ENCODE data around the gene PHKB. TPM values are rescaled to one million over a fixed set of nuclear protein-coding genes. Genes with fewer than 3 reads are reported as not detected.

The PHKB gene
- total RNA-seq, 1 donor from 2014 or later = 57.7 TPM

- H3K36me3 Mint-ChIP-seq (ENCODE audit: low read depth) = peaks cover 6% of the 10 kb centered on the region
- no peak overlapping the region for H3K4me3 Mint-ChIP-seq (ENCODE audit: unreplicated experiment)
- DNase-seq (ENCODE audit: low spot score) = no peak
- H3K27me3 Mint-ChIP-seq (ENCODE audit: low read depth) = no peaks in the 10 kb centered on the region
- TF ChIP-seq, protein P1, sequence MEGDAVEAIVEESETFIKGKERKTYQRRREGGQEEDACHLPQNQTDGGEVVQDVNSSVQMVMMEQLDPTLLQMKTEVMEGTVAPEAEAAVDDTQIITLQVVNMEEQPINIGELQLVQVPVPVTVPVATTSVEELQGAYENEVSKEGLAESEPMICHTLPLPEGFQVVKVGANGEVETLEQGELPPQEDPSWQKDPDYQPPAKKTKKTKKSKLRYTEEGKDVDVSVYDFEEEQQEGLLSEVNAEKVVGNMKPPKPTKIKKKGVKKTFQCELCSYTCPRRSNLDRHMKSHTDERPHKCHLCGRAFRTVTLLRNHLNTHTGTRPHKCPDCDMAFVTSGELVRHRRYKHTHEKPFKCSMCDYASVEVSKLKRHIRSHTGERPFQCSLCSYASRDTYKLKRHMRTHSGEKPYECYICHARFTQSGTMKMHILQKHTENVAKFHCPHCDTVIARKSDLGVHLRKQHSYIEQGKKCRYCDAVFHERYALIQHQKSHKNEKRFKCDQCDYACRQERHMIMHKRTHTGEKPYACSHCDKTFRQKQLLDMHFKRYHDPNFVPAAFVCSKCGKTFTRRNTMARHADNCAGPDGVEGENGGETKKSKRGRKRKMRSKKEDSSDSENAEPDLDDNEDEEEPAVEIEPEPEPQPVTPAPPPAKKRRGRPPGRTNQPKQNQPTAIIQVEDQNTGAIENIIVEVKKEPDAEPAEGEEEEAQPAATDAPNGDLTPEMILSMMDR (IDR thresholded peaks at IDR 0.05) = no peak
- peaks cover 25% of the 10 kb centered on the region for H3K4me1 Mint-ChIP-seq (ENCODE audit: low read depth)
- no peak overlapping the region for H3K27ac Mint-ChIP-seq (ENCODE audit: unreplicated experiment)
- peaks cover 14% of the 10 kb centered on the region for H3K9me3 Mint-ChIP-seq (ENCODE audit: low read depth)
Measured at GRCh38 chr16:47492036-47492427, 30.9 kb downstream of the PHKB start.

DNA sequence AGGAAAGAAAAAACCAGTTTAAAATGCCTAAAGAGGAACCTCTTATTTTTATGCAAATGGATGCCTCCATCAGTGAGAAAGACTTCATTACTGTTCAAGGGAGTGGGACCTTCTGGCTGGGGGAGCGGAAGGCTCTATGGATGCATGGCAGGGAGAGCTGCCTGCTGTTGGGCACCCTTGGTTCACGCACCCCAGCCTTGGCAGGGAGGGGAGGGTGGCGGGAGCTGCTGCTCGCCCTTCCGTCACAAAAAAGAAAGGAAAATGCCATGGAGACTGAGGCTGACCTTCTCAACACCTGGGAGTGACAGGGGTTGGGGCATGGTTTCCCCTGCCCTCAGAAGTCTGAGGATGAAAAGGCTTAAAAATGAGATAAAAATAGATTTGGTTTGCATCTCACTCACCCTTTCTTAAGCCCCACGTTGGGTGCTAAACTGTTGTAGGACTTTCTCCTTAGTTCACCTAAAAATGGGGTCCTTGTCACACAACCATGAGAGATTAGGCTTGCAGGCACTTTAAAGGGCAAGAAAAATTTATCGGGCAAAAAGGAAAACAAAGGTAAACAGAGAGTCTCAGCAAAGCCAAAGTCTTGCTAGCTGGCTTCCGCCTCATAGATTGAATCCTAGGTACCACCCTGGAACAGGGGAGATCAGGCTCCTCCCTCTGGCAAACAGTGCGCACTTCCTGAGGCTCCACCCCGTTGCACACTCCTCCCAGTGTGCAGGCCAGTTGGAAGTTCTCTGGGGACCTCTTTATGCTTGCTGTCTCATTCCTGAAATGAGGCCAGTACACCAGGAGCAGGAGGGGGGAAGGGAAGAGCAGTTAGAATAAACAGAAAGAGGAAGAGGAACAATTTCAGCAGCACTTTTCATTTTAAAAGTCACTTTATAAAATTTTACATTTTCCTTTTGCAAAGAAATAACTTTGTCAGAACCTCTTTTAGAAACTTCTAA lies 31.6 kb downstream of the PHKB start:
- Mint-ChIP-seq H3K27me3 (ENCODE audit: low read depth) (no peaks in the 10 kb centered on the region), H3K27ac (ENCODE audit: unreplicated experiment) (peak overlapping the region; percentile 62), H3K4me3 (ENCODE audit: unreplicated experiment) (peak overlapping the region; percentile 39), H3K4me1 (ENCODE audit: low read depth) (peaks cover 25% of the 10 kb centered on the region), H3K9me3 (ENCODE audit: low read depth) (peaks cover 14% of the 10 kb centered on the region), H3K36me3 (ENCODE audit: low read depth) (peaks cover 6% of the 10 kb centered on the region)
- TF ChIP-seq, protein P1 (IDR thresholded peaks at IDR 0.05) = no peak
- DNase-seq (ENCODE audit: low spot score) = no peak

- Mint-ChIP-seq H3K9me3 (ENCODE audit: low read depth) (peaks cover 7% of the 10 kb centered on the region), H3K27me3 (ENCODE audit: low read depth) (no peaks in the 10 kb centered on the region), H3K4me3 (ENCODE audit: unreplicated experiment) (no peak overlapping the region), H3K36me3 (ENCODE audit: low read depth) (peaks cover 4% of the 10 kb centered on the region), H3K4me1 (ENCODE audit: low read depth) (peaks cover 25% of the 10 kb centered on the region), H3K27ac (ENCODE audit: unreplicated experiment) (peak overlapping the region; percentile 62)
- TF ChIP-seq, protein P1 (IDR thresholded peaks at IDR 0.05) = no peak
- DNase-seq (ENCODE audit: low spot score) = no peak
Measured at GRCh38 chr16:47493381-47494337, 32.5 kb downstream of the PHKB start.

GRCh38 chr16:47499080-47499699 lies 38.1 kb downstream of the PHKB start:
- H3K4me3 Mint-ChIP-seq (ENCODE audit: unreplicated experiment) = no peak overlapping the region
- H3K9me3 Mint-ChIP-seq (ENCODE audit: low read depth) = no peaks in the 10 kb centered on the region
- H3K27ac Mint-ChIP-seq (ENCODE audit: unreplicated experiment) = no peak overlapping the region
- H3K36me3 Mint-ChIP-seq (ENCODE audit: low read depth) = peaks cover 14% of the 10 kb centered on the region
- no peaks in the 10 kb centered on the region for H3K27me3 Mint-ChIP-seq (ENCODE audit: low read depth)
- H3K4me1 Mint-ChIP-seq (ENCODE audit: low read depth) = no peaks in the 10 kb centered on the region
- TF ChIP-seq, protein P1 (IDR thresholded peaks at IDR 0.05) = no peak
- DNase-seq (ENCODE audit: low spot score) = no peak
